Activated T-helper 9 cell treated with anti-CD3 and anti-CD28 coated beads, Interleukin-2, amount 50 U/mL, for 16 hours (primary cell): ENCODE data around the gene CD300H.
"Not testable (repeated sequence)": the region's sequence is repeated elsewhere in the genome, so short reads cannot be mapped to it uniquely, and the experiment has no call there.

ENCODE experiments used
- DNase-seq: peaks from one replicate; pipeline ENCODE4 v3.0.0-alpha.2; 2020; ENCODE audit warnings: low read depth

CD300H gene

GRCh38 chr17:74584292-74585060 lies 17.2 kb upstream of the CD300H start:
- DNase-seq, result no peak

DNA sequence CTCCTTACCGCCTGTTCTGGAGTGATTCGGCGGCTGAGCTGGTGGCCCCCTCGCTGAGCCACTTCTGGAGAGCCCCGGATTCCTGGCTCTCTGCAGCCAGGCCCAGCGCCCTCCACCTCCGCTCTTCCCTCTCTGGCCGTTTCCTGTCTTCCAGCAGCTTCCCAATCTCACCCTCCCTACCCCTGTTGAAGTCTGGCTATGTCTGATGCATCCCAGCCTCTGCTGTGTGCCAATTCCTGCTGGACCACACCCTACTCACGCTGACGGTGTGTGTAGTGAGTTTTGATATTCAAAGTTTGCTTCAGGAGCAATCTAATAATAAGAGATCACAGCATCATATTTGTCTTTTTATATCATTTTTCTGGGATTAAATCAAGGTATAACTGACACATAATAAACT lies 15.3 kb upstream of the CD300H start:
- DNase-seq, result no peak

- DNase-seq, result no peak
Observed at GRCh38 chr17:74579900-74580299, 12.6 kb upstream of the CD300H start.

DNA sequence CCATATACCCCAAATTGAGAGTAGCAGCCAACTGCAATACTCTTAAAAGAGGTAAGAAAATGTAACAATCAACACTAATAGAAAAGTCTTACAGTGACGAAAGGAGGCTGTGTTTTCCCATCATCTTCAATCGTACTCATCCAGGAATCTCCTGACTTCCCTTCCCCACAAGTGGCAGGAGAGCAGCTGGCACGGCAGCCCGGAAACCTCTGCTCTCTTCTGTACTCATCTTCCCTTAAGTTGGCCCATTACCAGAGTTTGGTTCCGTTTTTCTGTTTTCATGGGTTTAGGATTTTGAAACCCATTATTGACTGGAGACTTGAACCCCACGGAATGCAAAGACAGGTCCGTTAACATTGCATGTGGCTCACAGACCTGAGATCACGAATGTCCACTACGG lies 11.7 kb upstream of the CD300H start:
- no peak for DNase-seq

- DNase-seq, result no peak
Observed at GRCh38 chr17:74574489-74575142, 7.3 kb upstream of the CD300H start.

DNA sequence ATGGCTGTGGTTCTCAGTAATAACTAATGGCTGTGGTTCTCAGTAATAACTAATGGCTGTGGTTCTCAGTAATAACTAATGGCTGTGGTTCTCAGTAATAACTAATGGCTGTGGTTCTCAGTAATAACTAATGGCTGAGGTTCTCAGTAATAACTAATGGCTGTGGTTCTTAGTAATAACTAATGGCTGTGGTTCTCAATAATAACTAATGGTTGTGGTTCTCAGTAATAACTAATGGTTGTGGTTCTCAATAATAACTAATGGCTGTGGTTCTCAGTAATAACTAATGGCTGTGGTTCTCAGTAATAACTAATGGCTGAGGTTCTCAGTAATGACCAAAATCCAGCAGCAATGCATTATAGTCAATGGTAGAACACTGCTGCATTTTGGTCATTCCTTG lies 6.3 kb upstream of the CD300H start:
- DNase-seq, result not testable (repeated sequence)

- DNase-seq, result no peak
Observed at GRCh38 chr17:74573169-74573568, 5.9 kb upstream of the CD300H start.

- no peak for DNase-seq
Observed at GRCh38 chr17:74571621-74572270, 4.4 kb upstream of the CD300H start.

DNA sequence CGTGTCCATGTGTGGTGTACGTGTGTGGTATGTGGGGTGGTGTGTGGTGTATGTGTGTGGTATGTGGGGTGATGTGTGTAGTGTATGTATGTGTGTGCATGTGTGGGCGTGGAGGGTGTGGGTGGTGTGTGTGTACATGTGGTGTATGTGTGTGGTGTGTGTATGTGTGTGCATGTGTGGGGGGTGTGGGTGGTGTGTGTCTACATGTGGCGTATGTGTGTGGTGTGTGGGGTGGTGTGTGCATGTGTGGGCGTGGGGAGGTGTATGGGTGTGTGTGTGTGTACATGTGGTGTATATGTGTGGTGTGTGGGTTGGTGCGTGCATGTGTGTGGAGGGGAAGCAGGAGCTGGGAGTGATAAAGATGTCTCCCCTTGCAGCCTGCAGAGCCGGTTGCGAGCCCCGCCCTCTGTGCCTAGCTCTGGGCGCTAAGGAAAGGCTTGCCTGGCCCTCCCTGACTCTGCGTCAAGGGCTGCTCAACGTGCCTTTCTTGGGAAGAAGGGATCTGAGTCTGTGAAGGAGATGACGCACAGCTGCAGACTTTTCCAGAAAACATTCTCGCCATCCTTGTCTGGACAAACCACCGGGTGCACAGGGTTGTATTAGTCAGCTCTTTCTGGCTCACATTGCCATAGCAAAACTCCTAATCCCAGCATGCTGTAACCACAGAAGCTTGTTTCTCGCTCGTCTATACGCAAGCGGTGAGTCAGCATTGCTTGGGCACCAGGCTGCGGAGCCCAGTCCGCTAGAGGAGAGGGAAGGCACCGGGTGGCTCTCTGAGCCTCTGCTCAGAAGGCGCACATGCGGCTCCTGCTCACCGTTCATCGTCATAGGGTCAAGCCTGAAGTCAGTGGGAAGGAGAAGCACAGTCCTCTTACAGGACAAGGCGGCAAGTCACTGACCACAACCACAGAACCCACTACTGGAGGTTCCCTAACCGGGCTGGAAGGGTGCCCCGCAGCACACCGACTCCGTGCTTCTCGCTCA lies 2.0 kb upstream of the CD300H start:
- no peak for DNase-seq

GRCh38 chr17:74568106-74568873 lies 981 bp upstream of the CD300H start:
- DNase-seq, result no peak

DNA sequence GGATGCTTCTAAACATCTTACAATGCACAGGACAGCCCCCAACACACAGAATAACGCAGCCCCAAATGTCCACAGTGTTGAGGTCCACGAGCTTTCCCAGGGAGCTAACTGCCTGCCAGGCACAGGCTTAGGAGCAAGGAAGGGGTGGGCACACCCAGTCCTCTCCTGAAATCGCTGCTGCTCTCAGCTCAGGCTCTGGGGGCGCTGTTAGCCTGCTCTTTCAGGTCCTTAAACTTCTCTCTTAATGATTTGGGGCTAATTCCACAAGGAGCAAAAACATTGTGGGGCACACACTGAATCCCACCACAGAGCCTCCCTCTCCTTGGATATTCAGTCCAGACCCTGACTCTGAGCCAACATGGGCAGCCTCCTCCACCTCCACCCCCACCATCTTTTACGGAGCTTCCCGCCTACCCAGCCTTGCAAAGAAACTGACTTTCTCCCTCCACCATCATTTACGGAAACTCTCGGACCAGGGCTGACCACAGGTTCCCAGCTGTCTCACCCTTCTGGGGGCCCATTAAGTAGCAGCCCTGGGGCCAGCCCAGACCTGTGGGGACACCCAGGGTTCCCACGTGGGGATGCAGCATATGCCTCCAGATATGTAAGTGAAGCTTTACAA lies 1.1 kb downstream of the CD300H start:
- DNase-seq, result no peak

- no peak for DNase-seq
Observed at GRCh38 chr17:74565126-74565525, 2.2 kb downstream of the CD300H start.

DNA sequence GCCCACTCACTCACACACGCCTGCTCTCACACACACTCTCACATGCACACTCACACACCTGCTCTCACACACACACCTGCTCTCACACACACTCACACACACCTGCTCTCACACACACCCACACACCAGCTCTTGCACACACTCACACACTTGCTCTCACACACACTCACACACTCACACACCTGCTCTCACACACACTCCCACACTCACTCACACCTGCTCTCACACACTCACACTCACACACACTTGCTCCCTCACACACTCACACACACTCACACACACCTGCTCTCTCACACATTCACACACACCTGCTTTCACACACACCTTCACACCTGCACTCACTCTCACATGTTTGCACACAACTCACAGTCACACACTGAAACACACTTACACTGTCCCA lies 4.0 kb downstream of the CD300H start:
- no peak for DNase-seq

DNA sequence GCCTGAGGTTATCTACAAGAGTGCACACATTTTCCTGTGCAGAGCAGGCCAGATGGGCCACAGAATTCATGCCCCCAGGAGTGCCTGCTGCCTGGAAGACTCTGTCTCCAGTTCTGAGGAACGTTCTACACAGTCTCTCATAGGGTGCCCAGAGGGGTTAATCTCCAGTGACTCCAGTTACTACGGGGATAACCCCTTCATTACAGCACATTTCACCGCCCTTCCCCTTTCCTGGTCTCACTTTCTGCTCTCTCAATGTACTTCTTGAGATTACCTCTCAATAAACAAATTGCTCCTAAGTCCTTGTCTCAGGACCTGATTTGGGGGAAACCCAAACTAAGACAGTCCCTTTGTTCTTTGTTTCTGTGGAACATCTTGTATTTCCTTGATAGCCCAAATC lies 5.7 kb downstream of the CD300H start:
- no peak for DNase-seq

GRCh38 chr17:74558882-74559519 lies 8.3 kb downstream of the CD300H start:
- DNase-seq, result no peak

GRCh38 chr17:74558402-74558801 lies 8.9 kb downstream of the CD300H start:
- not testable (repeated sequence) for DNase-seq

- DNase-seq, result no peak
Observed at GRCh38 chr17:74555427-74555940, 11.8 kb downstream of the CD300H start.

DNA sequence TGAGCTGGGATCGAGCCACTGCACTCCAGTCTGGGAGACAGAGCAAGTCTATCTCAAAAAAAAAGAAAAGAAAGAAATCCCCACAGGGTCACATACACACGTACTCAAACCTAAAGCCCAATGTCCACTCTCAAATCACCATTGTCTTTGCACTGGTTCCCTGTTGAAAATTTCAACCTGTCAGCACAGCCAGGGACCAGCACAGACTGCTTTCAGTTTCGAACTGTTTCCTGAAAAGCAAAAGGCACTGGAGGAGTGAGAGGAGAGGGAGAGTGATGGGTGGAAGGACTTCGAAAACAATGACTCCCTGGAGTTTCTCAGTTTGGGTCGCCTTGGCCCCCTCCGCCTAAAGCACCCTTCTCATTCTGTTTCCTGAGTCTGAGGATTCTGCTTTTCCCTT lies 12.4 kb downstream of the CD300H start:
- DNase-seq, result no peak

DNA sequence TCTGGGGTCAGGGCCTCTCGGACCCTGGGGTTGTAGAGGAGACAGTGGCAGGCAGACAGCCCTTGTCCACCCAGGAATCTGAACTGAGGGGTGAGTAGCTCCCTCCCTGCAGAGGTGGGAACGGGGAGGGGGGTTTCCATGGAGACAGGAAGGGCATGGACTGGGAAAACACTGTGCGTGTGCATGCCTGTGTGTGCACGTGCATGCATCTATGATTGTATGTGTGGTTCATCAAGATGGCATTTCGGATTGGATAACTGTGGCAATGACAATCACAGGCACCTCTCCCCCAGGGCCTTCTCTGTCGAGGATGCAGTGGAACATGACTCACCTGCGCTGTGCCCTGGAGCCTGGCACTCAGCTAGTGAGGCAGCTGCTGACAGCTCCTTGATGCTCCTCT lies 15.3 kb downstream of the CD300H start:
- no peak for DNase-seq

- DNase-seq, result no peak
Observed at GRCh38 chr17:74550602-74551001, 16.7 kb downstream of the CD300H start.
